Measurements from ENCODE around the gene CCL22.

DNA sequence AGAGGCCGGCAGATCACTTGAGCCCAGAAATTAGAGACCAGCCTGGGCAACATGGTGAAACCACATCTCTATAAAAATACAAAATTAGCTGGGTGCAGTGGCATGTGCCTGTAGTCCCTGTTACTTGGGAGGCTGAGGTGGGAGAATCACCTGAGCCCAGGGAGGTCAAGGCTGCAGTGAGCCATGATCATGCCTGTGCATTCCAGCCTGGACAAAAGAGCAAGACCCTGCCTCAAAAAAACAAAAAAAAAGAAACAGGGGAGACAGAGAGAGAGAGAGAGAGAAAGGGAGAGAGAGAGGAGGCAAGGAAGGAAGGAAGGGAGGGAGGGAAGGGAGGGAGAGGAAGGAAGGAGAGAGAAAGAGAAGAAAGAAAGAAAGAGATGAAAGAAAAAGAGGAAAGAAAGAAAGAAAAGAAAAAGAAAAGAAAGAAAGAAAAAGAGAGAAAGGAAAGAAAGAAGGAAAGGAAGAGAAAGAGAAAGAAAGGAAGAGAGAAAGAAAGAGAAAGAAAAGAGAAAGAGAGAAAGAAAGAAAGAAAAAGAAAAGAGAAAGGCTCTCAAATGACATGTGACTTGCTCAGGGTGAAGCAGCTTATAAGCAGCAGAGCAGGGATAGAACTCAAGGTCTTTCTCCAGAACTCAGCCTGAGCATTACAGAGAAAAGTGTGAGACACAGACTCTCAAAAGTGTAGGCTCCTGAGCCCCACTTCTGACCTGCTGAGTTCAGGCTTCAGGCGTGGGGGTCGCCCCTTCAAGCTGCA, 29.2 kb downstream of the CCL22 start:
- TF ChIP-seq, protein P1, sequence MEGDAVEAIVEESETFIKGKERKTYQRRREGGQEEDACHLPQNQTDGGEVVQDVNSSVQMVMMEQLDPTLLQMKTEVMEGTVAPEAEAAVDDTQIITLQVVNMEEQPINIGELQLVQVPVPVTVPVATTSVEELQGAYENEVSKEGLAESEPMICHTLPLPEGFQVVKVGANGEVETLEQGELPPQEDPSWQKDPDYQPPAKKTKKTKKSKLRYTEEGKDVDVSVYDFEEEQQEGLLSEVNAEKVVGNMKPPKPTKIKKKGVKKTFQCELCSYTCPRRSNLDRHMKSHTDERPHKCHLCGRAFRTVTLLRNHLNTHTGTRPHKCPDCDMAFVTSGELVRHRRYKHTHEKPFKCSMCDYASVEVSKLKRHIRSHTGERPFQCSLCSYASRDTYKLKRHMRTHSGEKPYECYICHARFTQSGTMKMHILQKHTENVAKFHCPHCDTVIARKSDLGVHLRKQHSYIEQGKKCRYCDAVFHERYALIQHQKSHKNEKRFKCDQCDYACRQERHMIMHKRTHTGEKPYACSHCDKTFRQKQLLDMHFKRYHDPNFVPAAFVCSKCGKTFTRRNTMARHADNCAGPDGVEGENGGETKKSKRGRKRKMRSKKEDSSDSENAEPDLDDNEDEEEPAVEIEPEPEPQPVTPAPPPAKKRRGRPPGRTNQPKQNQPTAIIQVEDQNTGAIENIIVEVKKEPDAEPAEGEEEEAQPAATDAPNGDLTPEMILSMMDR (conservative IDR thresholded peaks at IDR 0.05; ENCODE audit: low read depth, low read length), result no peak
- no peak for TF ChIP-seq EZH2 (IDR thresholded peaks at IDR 0.05; ENCODE audit: borderline replicate concordance, low read depth, low read length, poor library complexity, severe bottlenecking)
